Liver (tissue), 3 donors: ENCODE measurements around the gene ACYP1.

Experiments
- CTCF ChIP-seq: fragments of 150-350 bp; IDR thresholded peaks from 2 replicates; pipeline ENCODE4 v1.5.1; 2017; ENCODE audit warnings: improper control_type of control experiment, low read depth, low read length; ENCODE audit not compliant: missing input control
- GABPA ChIP-seq, 2 donors: IDR thresholded peaks in 1 of 2; conservative IDR thresholded peaks in 1 of 2; 2 replicates each; pipeline ENCODE4 v1.6.1; 2016; ENCODE audit warnings: antibody characterized with exemption in 2 of 2, mild to moderate bottlenecking in 1 of 2, moderate library complexity in 1 of 2
- RAD21 ChIP-seq, 2 donors: IDR thresholded peaks; 2 replicates each; pipeline ENCODE4 v1.6.1; 2016; ENCODE audit warnings: antibody characterized with exemption in 2 of 2, mild to moderate bottlenecking in 2 of 2
- REST ChIP-seq: IDR thresholded peaks from 2 replicates; pipeline ENCODE4 v1.6.1; 2016; ENCODE audit warnings: antibody characterized with exemption, mild to moderate bottlenecking
- SP1 ChIP-seq: IDR thresholded peaks from 2 replicates; pipeline ENCODE4 v1.6.1; 2018; ENCODE audit warnings: antibody characterized with exemption, mild to moderate bottlenecking
- donor health status: healthy.
- donor health status: healthy.

GRCh38 chr14:75064205-75064567, 362 bp upstream of the ACYP1 start:
- no peak for TF ChIP-seq CTCF
- no peak for TF ChIP-seq REST
- TF ChIP-seq RAD21 (IDR thresholded peaks at IDR 0.05), result no peak
- TF ChIP-seq GABPA (IDR thresholded peaks at IDR 0.05 in 1 of 2, conservative IDR thresholded peaks at IDR 0.05 in 1 of 2), result no peak
- TF ChIP-seq SP1, result no peak
